IMR-90 (cell line): ENCODE results near the gene DHRSX. TPM values are rescaled to one million over a fixed set of nuclear protein-coding genes. Genes with fewer than 3 reads are reported as not detected.

Source experiments
- ATAC-seq: fragments of 200-7000 bp; cut with Tn5 transposase; 2 replicates; pipeline ENCODE4 v1.9.1; 2020; ENCODE audit warnings: low read depth, mild to moderate bottlenecking, moderate library complexity
- BruUV-seq: library from RNA; stranded (reverse); fragments of 400-500 nt; replicated peaks from 2 replicates; lab custom pipeline; 2021; lab: Mats Ljungman, UMichigan
- CTCF ChIA-PET: fragments of 300-600 bp; formaldehyde crosslinking; extraction: SDS; loops from one replicate; lab custom pipeline; 2021; ENCODE audit warnings: antibody characterized with exemption; lab: Yijun Ruan, JAX
- POLR2A ChIA-PET: fragments of 300-600 bp; sonication (Branson Sonifier 250); formaldehyde crosslinking; loops from one replicate; lab custom pipeline; 2022; ENCODE audit warnings: antibody characterized with exemption; ENCODE audit not compliant: unreplicated experiment; lab: Charles Lee
- DNase-seq: peaks from one replicate; pipeline ENCODE4 v3.0.0; 2013
- H2AFZ ChIP-seq: replicated peaks from 2 replicates; pipeline ENCODE3; 2013; ENCODE audit warnings: low read length, mild to moderate bottlenecking; ENCODE audit not compliant: poor library complexity
- H2AK5ac ChIP-seq: 2 replicates; pipeline ENCODE4 v1.6.1; 2013; ENCODE audit warnings: low read depth, low read length, inconsistent platforms
- H2AK9ac ChIP-seq: replicated peaks from 2 replicates; pipeline ENCODE3; 2013; ENCODE audit warnings: mild to moderate bottlenecking, low read depth, low read length, moderate library complexity; ENCODE audit not compliant: poor library complexity
- H2BK120ac ChIP-seq: 2 replicates; pipeline ENCODE4 v1.6.1; 2013; ENCODE audit warnings: low read depth, low read length, inconsistent platforms
- H2BK15ac ChIP-seq: 3 replicates; pipeline ENCODE4 v1.6.1; 2013; ENCODE audit warnings: low read depth, low read length, inconsistent platforms
- H2BK20ac ChIP-seq: 2 replicates; pipeline ENCODE4 v1.6.1; 2013; ENCODE audit warnings: low read depth, mild to moderate bottlenecking, inconsistent platforms, low read length, moderate library complexity
- H2BK5ac ChIP-seq: 2 replicates; pipeline ENCODE4 v1.6.1; 2013; ENCODE audit warnings: mild to moderate bottlenecking, low read depth, low read length, inconsistent platforms; ENCODE audit not compliant: poor library complexity, severe bottlenecking
- H3K14ac ChIP-seq: replicated peaks from 2 replicates; pipeline ENCODE4 v1.6.1; 2013; ENCODE audit warnings: low read depth, low read length, inconsistent platforms
- H3K18ac ChIP-seq: 2 replicates; pipeline ENCODE4 v1.6.1; 2013; ENCODE audit warnings: low read depth, low read length, control low read depth
- H3K23ac ChIP-seq: 2 replicates; pipeline ENCODE4 v1.6.1; 2013; ENCODE audit warnings: low read depth, low read length, inconsistent platforms
- H3K27ac ChIP-seq: 2 replicates; pipeline ENCODE4 v1.5.1; 2013; ENCODE audit warnings: mild to moderate bottlenecking, control low read depth, low read length; ENCODE audit not compliant: insufficient read depth
- H3K27me3 ChIP-seq: 2 replicates; pipeline ENCODE4 v1.6.1; 2013; ENCODE audit warnings: low read length; ENCODE audit not compliant: control insufficient read depth, insufficient read depth
- H3K36me3 ChIP-seq: 2 replicates; pipeline ENCODE4 v1.6.1; 2013; ENCODE audit warnings: low read length, mixed read lengths; ENCODE audit not compliant: control insufficient read depth, insufficient read depth
- H3K4ac ChIP-seq: 2 replicates; pipeline ENCODE4 v1.6.1; 2013; ENCODE audit warnings: low read depth, low read length, inconsistent platforms
- H3K4me1 ChIP-seq: 2 replicates; pipeline ENCODE4 v1.6.1; 2013; ENCODE audit warnings: low read length, mixed read lengths; ENCODE audit not compliant: control insufficient read depth, insufficient read depth
- H3K4me2 ChIP-seq: 2 replicates; pipeline ENCODE4 v1.6.1; 2013; ENCODE audit warnings: low read depth, mild to moderate bottlenecking, control low read depth, low read length, moderate library complexity
- H3K4me3 ChIP-seq: 2 replicates; pipeline ENCODE4 v1.5.1; 2013; ENCODE audit warnings: low read depth, mild to moderate bottlenecking, control low read depth, low read length, moderate library complexity; ENCODE audit not compliant: insufficient read depth
- H3K56ac ChIP-seq: 2 replicates; pipeline ENCODE4 v1.6.1; 2013; ENCODE audit warnings: low read length, inconsistent platforms; ENCODE audit not compliant: insufficient read depth; ENCODE audit errors: extremely low read depth
- H3K79me1 ChIP-seq, 2 experiments: 2 replicates each; pipeline ENCODE4 v1.6.1; 2013; ENCODE audit warnings: low read length in 2 of 2, inconsistent platforms in 1 of 2, low read depth in 1 of 2
- H3K9ac ChIP-seq: 2 replicates; pipeline ENCODE4 v1.6.1; 2013; ENCODE audit warnings: low read depth, low read length, control low read depth
- H3K9me1 ChIP-seq: 2 replicates; pipeline ENCODE4 v1.6.1; 2013; ENCODE audit warnings: low read length, inconsistent platforms; ENCODE audit not compliant: insufficient read depth
- H3K9me3 ChIP-seq: 2 replicates; pipeline ENCODE4 v1.6.1; 2013; ENCODE audit warnings: low read length; ENCODE audit not compliant: control insufficient read depth, insufficient read depth
- H4K20me1 ChIP-seq: 2 replicates; pipeline ENCODE4 v1.6.1; 2013; ENCODE audit warnings: low read length, inconsistent platforms; ENCODE audit not compliant: insufficient read depth
- H4K5ac ChIP-seq: 2 replicates; pipeline ENCODE4 v1.6.1; 2013; ENCODE audit warnings: mild to moderate bottlenecking, low read depth, low read length, control low read depth
- H4K8ac ChIP-seq, 2 experiments: 2 replicates each; pipeline ENCODE4 v1.6.1; 2013; ENCODE audit warnings: low read depth in 2 of 2, low read length in 2 of 2, control low read depth in 1 of 2, inconsistent platforms in 1 of 2
- H4K91ac ChIP-seq: 2 replicates; pipeline ENCODE4 v1.6.1; 2013; ENCODE audit warnings: low read depth, low read length, inconsistent platforms; ENCODE audit not compliant: insufficient read depth
- BHLHE40 ChIP-seq: fragments of 150-350 bp; IDR thresholded peaks from 2 replicates; pipeline ENCODE4 v1.6.1; 2016; ENCODE audit warnings: mild to moderate bottlenecking, low read depth, low read length
- CEBPB ChIP-seq: IDR thresholded peaks from 2 replicates; pipeline ENCODE4 v1.6.1; 2012; ENCODE audit warnings: low read depth, low read length, improper control_type of control experiment
- CHD1 ChIP-seq: IDR thresholded peaks from 2 replicates; pipeline ENCODE4 v1.6.1; 2012; ENCODE audit warnings: low read depth, low read length, improper control_type of control experiment
- CTCF ChIP-seq: conservative IDR thresholded peaks from 2 replicates; pipeline ENCODE4 v1.5.1; 2012; ENCODE audit warnings: mild to moderate bottlenecking, low read depth, low read length, improper control_type of control experiment
- ELK1 ChIP-seq: fragments of 150-350 bp; IDR thresholded peaks from 2 replicates; pipeline ENCODE4 v1.6.1; 2016; ENCODE audit warnings: low read depth, mild to moderate bottlenecking, low read length, moderate library complexity, borderline replicate concordance
- FOS ChIP-seq: fragments of 150-350 bp; IDR thresholded peaks from 2 replicates; pipeline ENCODE4 v1.6.1; 2016; ENCODE audit warnings: low read depth, low read length
- MAFK ChIP-seq: IDR thresholded peaks from 2 replicates; pipeline ENCODE4 v1.6.1; 2012; ENCODE audit warnings: low read depth, low read length, improper control_type of control experiment
- MAZ ChIP-seq: IDR thresholded peaks from 2 replicates; pipeline ENCODE4 v1.6.1; 2012; ENCODE audit warnings: low read depth, mild to moderate bottlenecking, low read length, improper control_type of control experiment, moderate library complexity, borderline replicate concordance
- NFE2L2 ChIP-seq: fragments of 150-350 bp; IDR thresholded peaks from 2 replicates; pipeline ENCODE4 v1.6.1; 2016; ENCODE audit warnings: low read depth, mild to moderate bottlenecking, low read length
- POLR2A ChIP-seq: IDR thresholded peaks from 2 replicates; pipeline ENCODE4 v1.6.1; 2012; ENCODE audit warnings: mild to moderate bottlenecking, low read depth, low read length
- RAD21 ChIP-seq: IDR thresholded peaks from 2 replicates; pipeline ENCODE4 v1.6.1; 2012; ENCODE audit warnings: low read length, improper control_type of control experiment
- SMC3 ChIP-seq: fragments of 150-350 bp; IDR thresholded peaks from 2 replicates; pipeline ENCODE4 v1.6.1; 2016; ENCODE audit warnings: low read depth, mild to moderate bottlenecking, antibody characterized with exemption, low read length, moderate library complexity
- USF2 ChIP-seq: fragments of 150-350 bp; IDR thresholded peaks from 2 replicates; pipeline ENCODE4 v1.6.1; 2017; ENCODE audit warnings: mild to moderate bottlenecking, antibody characterized with exemption, low read length, low read depth
- WGBS, 2 experiments: methylation state at CpG; one replicate each; pipeline versions ENCODE4 v1.1.5 to v1.1.7; 2013; ENCODE audit warnings: missing lambda C conversion rate in 2 of 2; ENCODE audit not compliant: insufficient read length in 1 of 2; ENCODE audit errors: extremely low coverage in 2 of 2; 5-methylcytosine and 5-hydroxymethylcytosine counted together
- dilution Hi-C: fragments of 300-500 bp; cut with HindIII; formaldehyde crosslinking; loops from one replicate; pipeline ENCODE4 v1.14.3; 2018; ENCODE audit warnings: low sequenced_read_pairs; ENCODE audit not compliant: unreplicated experiment
- in situ Hi-C: fragments of 300-500 bp; cut with MboI; formaldehyde crosslinking; loops from 3 replicates; pipeline ENCODE4 v1.14.3; 2019; ENCODE audit warnings: low sequenced_read_pairs, inconsistent platforms, mixed read lengths
- intact Hi-C: fragments of 100-400 bp; cut with micrococcal nuclease; formaldehyde crosslinking; loops from 2 replicates; pipeline ENCODE4 v1.10.0; 2022
- polyA plus RNA-seq, 3 experiments: library from polyadenylated mRNA; depleted of rRNA; stranded (reverse); fragments of >200 nt; gene quantifications; 2 replicates each; pipeline ENCODE4 v1.2.3, GENCODE V29; 2012; ENCODE audit warnings: low replicate concordance in 1 of 3
- total RNA-seq: library from RNA; depleted of rRNA; stranded (reverse); fragments of >200 nt; gene quantifications from 2 replicates; pipeline ENCODE4 v1.2.3, GENCODE V29; 2012

DHRSX gene
- total and polyA plus RNA-seq, 2 of the 4 experiments (the other 2 are of a cell fraction) = 26.2 to 38.0 TPM

DNA sequence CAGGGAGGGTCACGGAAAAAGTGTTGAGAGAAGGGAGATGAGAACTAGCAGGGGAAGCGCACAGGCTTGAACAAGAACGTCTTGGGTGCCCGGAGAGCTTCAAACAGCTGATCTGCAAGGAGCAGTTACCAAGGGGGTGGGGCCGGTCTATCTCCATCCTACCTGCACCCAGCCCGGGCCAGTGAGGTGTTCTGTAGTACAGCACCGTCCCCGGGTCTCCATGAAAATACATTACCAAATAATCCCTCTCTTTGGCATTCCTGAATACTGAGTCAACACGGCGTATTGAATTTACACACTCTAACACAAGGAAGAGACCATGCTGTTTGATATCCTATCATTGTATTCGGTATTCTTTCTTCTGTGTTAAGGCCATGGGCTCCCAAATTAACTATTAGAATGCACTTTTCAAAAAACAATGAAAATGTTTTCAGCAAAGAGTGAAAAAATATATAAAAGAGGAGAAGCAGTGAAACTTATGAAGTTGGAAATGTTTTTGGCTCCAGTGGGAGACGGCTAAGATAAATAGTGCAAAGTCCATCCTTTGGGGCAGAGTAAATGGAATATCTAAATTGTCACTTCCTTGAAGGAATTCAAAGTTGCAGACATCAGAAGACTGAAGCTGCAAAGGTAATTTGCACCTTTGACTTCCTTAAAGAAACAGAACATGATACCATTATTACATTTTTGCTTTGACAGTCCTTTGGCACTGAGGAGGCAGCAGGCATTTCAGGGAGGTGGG, 90.3 kb downstream of the DHRSX start:
- H3K14ac ChIP-seq = no peak overlapping the region
- no peak overlapping the region; the same call in 1 of the 2 replicates for H3K56ac ChIP-seq
- no peaks in the 10 kb centered on the region for H3K4me1 ChIP-seq
- H2AFZ ChIP-seq = no peak overlapping the region
- H2AK5ac ChIP-seq = no peak overlapping the region
- H2BK5ac ChIP-seq = no peak overlapping the region
- H4K8ac ChIP-seq = no peak overlapping the region
- TF ChIP-seq NFE2L2 (no peak), CEBPB (no peak), CHD1 (no peak), USF2 (no peak), CTCF (no peak), POLR2A (no peak), ELK1 (no peak), SMC3 (no peak), RAD21 (no peak), FOS (no peak), MAZ (no peak), MAFK (no peak), BHLHE40 (no peak)
- no peak overlapping the region for H2BK15ac ChIP-seq
- ChIA-PET CTCF (no interaction called here), POLR2A (no interaction called here)
- intact Hi-C loops = no loop called here
- BruUV-seq = no TSS peak
- dilution Hi-C loops = no loop called here
- ATAC-seq (no peak), DNase-seq (no peak)
- peaks cover 1% of the 10 kb centered on the region; the same call in 1 of the 2 replicates for H4K20me1 ChIP-seq
- H3K36me3 ChIP-seq = peaks cover 20% of the 10 kb centered on the region
- H3K4ac ChIP-seq = no peak overlapping the region
- H3K79me1 ChIP-seq = peaks cover 11 to 16% of the 10 kb centered on the region in 2 experiments; a peak in 2 of 4 replicates
- WGBS, 2 experiments = no CpG with 5 or more reads among the region's 12 CpGs
- H2AK9ac ChIP-seq = no peak overlapping the region
- H4K91ac ChIP-seq = no peak overlapping the region
- in situ Hi-C loops = no loop called here
- no peak overlapping the region for H3K9ac ChIP-seq
- no peak overlapping the region for H3K4me3 ChIP-seq
- H3K18ac ChIP-seq = no peak overlapping the region
- H3K27me3 ChIP-seq = no peaks in the 10 kb centered on the region
- H2BK20ac ChIP-seq = no peak overlapping the region
- H3K23ac ChIP-seq = no peak overlapping the region
- H4K5ac ChIP-seq = no peak overlapping the region
- peaks cover 3% of the 10 kb centered on the region for H3K9me3 ChIP-seq
- H3K9me1 ChIP-seq = 0 out of 2 replicates have a peak, but pooled peaks cover 4% of the 10 kb centered on the region
- H3K4me2 ChIP-seq = no peak overlapping the region
- no peak overlapping the region for H3K27ac ChIP-seq
- no peak overlapping the region for H2BK120ac ChIP-seq
